AG09309 (cell line): ENCODE measurements around the gene SF3A2.
"Not testable (repeated sequence)": the region's sequence is repeated elsewhere in the genome, so short reads cannot be mapped to it uniquely, and the experiment has no call there.

ENCODE experiments used
- DNase-seq: peaks from one replicate; pipeline ENCODE4 v3.0.0-alpha.2; 2010; ENCODE audit warnings: low read depth
- H3K4me3 ChIP-seq: 2 replicates; pipeline ENCODE4 v1.5.1; 2011; ENCODE audit warnings: mild to moderate bottlenecking, low read depth, low read length, moderate library complexity; ENCODE audit not compliant: control insufficient read depth
- CTCF ChIP-seq: IDR thresholded peaks from 2 replicates; pipeline ENCODE4 v1.5.1; 2011; ENCODE audit warnings: mild to moderate bottlenecking, low read depth, low read length, inconsistent platforms; ENCODE audit not compliant: insufficient read depth, control insufficient read depth; ENCODE audit errors: missing control alignments

The SF3A2 gene

DNA sequence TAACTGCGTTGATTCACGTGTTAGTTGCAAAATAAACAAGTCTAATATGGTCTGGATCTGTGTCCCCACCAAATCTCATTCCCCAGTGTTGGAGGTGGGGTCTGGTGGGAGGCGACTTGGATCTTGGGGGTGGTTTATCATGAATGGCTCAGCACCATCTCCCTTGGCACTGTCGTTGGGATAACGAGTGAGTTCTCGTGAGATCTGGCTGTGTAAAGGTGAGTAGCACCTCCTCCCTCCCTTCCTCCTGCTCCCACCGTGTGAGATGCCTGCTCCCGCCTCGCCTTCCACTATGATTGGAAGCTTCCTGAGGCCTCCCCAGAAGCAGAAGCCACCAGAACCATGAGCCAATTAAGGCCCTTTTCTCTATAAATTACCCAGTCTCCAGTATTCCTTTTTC, 40.5 kb downstream of the SF3A2 start:
- no peak for DNase-seq
- H3K4me3 ChIP-seq, result no peak overlapping the region
- TF ChIP-seq CTCF, result no peak

- no peak for DNase-seq
- no peak overlapping the region for H3K4me3 ChIP-seq
- no peak for TF ChIP-seq CTCF
Measured at GRCh38 chr19:2278459-2279158, 42.0 kb downstream of the SF3A2 start.

DNA sequence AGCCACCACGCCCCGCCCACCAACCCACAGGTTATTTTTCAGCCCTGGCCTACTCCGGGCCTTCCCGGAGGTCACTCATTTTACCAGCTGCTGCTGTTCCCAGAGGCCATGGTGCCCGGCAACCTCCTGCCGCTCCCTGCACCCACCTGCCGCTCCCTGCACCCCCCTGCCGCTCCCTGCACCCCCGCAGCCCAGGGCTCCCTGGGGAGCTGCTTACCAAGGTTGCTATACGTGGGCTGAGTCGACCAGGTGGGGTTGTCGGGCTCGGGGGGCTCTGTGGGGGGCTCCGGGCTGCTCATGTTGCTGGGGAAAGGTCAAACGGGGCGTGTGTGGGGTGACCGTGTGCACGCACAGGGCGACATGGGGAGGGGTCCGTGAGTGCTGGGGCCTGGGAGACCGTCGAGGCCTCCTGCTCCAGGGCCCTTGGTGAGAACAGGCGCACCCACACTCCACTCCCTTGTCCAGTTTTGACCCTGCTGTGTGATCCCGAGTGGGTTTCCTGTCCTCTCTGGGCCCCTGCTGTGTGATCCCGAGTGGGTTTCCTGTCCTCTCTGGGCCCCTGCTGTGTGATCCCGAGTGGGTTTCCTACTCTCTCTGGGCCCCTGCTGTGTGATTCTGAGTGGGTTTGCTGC, 44.1 kb downstream of the SF3A2 start:
- TF ChIP-seq CTCF, result no peak
- H3K4me3 ChIP-seq, result no peak overlapping the region
- no peak for DNase-seq

DNA sequence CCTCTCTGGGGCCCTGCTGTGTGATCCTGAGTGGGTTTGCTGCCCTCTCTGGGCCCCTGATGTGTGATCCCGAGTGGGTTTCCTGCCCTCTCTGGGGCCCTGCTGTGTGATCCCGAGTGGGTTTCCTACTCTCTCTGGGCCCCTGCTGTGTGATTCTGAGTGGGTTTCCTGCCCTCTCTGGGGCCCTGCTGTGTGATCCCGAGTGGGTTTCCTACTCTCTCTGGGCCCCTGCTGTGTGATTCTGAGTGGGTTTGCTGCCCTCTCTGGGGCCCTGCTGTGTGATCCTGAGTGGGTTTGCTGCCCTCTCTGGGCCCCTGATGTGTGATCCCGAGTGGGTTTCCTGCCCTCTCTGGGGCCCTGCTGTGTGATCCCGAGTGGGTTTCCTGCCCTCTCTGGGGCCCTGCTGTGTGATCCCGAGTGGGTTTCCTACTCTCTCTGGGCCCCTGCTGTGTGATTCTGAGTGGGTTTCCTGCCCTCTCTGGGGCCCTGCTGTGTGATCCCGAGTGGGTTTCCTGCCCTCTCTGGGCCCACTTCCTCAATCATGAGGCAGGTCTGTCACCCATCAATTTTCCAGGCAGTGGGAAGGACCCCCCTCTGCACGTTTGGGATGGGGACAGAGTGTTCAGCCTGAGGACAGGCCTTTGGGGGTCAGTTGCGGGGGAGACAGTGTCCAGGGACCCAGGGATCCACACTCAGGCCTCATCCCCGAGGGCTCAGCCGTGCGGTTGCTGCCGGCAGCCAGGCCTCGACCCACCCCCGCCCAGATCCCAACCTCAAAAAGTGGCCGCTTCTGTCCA, 44.8 kb downstream of the SF3A2 start:
- not testable (repeated sequence) for DNase-seq, H3K4me3 ChIP-seq

- H3K4me3 ChIP-seq, result no peak within 1 kb of the TSS
- no peak for TF ChIP-seq CTCF
- DNase-seq, result no peak
Measured at GRCh38 chr19:2282062-2282861, 45.6 kb downstream of the SF3A2 start, which contains the start of gene PEAK3. PEAK3 (minus strand) TSS chr19:2282175; CDS start chr19:2280931, 1,244 bp downstream.

GRCh38 chr19:2282862-2283237, 46.2 kb downstream of the SF3A2 start:
- H3K4me3 ChIP-seq, result no peak overlapping the region
- no peak for TF ChIP-seq CTCF
- no peak for DNase-seq
